Measurements from ENCODE around the gene ZMIZ1. TPM values are rescaled to one million over a fixed set of nuclear protein-coding genes. Genes with fewer than 3 reads are reported as not detected.
A peak's percentile ranks its signal among the peaks of the same experiment; 100 is the strongest.

The ZMIZ1 gene
- total RNA-seq, 1 donor from 2014 or later = 6.3 TPM

- no peak for FAIRE-seq
- H3K36me3 ChIP-seq (ENCODE audit: control insufficient read depth, insufficient read depth, low read length) = peaks cover 45% of the 10 kb centered on the region
- TF ChIP-seq, protein P1, sequence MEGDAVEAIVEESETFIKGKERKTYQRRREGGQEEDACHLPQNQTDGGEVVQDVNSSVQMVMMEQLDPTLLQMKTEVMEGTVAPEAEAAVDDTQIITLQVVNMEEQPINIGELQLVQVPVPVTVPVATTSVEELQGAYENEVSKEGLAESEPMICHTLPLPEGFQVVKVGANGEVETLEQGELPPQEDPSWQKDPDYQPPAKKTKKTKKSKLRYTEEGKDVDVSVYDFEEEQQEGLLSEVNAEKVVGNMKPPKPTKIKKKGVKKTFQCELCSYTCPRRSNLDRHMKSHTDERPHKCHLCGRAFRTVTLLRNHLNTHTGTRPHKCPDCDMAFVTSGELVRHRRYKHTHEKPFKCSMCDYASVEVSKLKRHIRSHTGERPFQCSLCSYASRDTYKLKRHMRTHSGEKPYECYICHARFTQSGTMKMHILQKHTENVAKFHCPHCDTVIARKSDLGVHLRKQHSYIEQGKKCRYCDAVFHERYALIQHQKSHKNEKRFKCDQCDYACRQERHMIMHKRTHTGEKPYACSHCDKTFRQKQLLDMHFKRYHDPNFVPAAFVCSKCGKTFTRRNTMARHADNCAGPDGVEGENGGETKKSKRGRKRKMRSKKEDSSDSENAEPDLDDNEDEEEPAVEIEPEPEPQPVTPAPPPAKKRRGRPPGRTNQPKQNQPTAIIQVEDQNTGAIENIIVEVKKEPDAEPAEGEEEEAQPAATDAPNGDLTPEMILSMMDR (IDR thresholded peaks at IDR 0.05; ENCODE audit: insufficient read depth, low read length, severe bottlenecking) = no peak
Observed at GRCh38 chr10:79292026-79292766, 223.4 kb downstream of the ZMIZ1 start.

DNA sequence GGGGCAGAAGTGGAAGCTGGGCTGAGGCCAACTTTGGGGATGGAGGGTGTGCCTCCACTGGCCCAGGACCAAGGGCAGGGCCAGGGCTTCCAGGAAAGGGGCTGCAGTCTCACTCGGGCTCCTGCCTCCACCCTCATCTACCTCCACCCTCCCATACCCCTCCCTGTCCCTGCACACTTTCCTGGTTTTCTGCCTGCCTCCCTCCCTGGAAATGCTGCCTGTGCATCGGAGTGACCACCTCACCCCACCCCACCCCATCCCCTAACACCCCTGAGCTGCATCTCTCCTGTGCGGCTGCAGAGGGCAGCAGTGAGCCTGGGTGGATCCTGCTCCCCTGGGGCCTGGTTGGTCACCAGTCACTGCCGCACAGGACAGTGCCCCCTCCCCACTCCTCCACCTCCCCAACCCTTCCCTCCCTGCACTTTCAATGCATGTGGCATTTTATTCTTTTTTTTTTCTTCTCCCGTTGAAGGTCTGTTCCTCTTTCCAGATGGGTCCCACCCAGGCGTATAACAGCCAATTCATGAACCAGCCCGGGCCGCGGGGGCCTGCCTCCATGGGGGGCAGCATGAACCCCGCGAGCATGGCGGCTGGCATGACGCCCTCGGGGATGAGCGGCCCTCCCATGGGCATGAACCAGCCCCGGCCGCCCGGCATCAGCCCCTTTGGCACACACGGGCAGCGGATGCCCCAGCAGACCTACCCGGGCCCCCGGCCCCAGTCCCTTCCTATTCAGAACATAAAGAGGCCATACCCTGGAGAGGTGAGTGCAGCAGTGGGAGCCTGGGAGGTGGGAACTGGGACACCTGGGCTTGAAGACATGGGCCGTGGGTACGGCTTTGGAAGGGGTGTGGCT lies 224.4 kb downstream of the ZMIZ1 start:
- TF ChIP-seq, protein P1 (IDR thresholded peaks at IDR 0.05; ENCODE audit: insufficient read depth, low read length, severe bottlenecking) = peak; percentile 63
- no peak for DNase-seq (ENCODE audit: low read depth)
- H3K36me3 ChIP-seq (ENCODE audit: control insufficient read depth, insufficient read depth, low read length) = peaks cover 44% of the 10 kb centered on the region
- H3K4me3 ChIP-seq (ENCODE audit: low read depth, low read length) = no peak overlapping the region
- H3K27me3 ChIP-seq (ENCODE audit: control insufficient read depth, insufficient read depth, low read length) = no peaks in the 10 kb centered on the region
- FAIRE-seq = no peak

More at GRCh38 chr10:79292026-79292766, 223.4 kb downstream of the ZMIZ1 start:
- Histone ChIP-seq H3K4me3 (ENCODE audit: low read depth, low read length) (no peak overlapping the region), H3K27me3 (ENCODE audit: control insufficient read depth, insufficient read depth, low read length) (no peaks in the 10 kb centered on the region)
- no peak for DNase-seq (ENCODE audit: low read depth)

- DNase-seq (ENCODE audit: low read depth) (peak; percentile 84), FAIRE-seq (peak; percentile 7)
- peaks cover 42% of the 10 kb centered on the region for H3K36me3 ChIP-seq (ENCODE audit: control insufficient read depth, insufficient read depth, low read length)
- no peak overlapping the region for H3K4me3 ChIP-seq (ENCODE audit: low read depth, low read length)
- H3K27me3 ChIP-seq (ENCODE audit: control insufficient read depth, insufficient read depth, low read length) = no peaks in the 10 kb centered on the region
- TF ChIP-seq, protein P1 (IDR thresholded peaks at IDR 0.05; ENCODE audit: insufficient read depth, low read length, severe bottlenecking) = no peak
Observed at GRCh38 chr10:79293841-79294581, 225.2 kb downstream of the ZMIZ1 start.

- peaks cover 47% of the 10 kb centered on the region for H3K36me3 ChIP-seq (ENCODE audit: control insufficient read depth, insufficient read depth, low read length)
- FAIRE-seq = peak; percentile 28
Observed at GRCh38 chr10:79295563-79295962, 226.8 kb downstream of the ZMIZ1 start.

DNA sequence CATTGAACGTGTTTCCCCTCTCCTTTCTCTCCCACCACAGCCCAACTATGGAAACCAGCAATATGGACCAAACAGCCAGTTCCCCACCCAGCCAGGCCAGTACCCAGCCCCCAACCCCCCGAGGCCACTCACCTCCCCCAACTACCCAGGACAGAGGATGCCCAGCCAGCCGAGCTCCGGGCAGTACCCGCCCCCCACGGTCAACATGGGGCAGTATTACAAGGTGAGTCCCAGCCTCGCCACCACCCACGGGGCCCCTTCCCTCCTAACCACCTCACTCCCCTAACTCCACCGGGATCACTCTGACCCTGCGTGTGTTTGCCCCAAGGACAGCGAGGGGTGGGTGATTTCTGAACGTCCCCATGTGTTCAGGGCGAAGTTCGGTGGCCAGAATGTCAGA lies 227.7 kb downstream of the ZMIZ1 start:
- Histone ChIP-seq H3K36me3 (ENCODE audit: control insufficient read depth, insufficient read depth, low read length) (peaks cover 54% of the 10 kb centered on the region), H3K27me3 (ENCODE audit: control insufficient read depth, insufficient read depth, low read length) (no peaks in the 10 kb centered on the region), H3K4me3 (ENCODE audit: low read depth, low read length) (no peak overlapping the region)
- TF ChIP-seq, protein P1 (IDR thresholded peaks at IDR 0.05; ENCODE audit: insufficient read depth, low read length, severe bottlenecking) = no peak
- FAIRE-seq (no peak), DNase-seq (ENCODE audit: low read depth) (no peak)

More at GRCh38 chr10:79295563-79295962, 226.8 kb downstream of the ZMIZ1 start:
- TF ChIP-seq, protein P1 (IDR thresholded peaks at IDR 0.05; ENCODE audit: insufficient read depth, low read length, severe bottlenecking) = no peak
- Histone ChIP-seq H3K4me3 (ENCODE audit: low read depth, low read length) (no peak overlapping the region), H3K27me3 (ENCODE audit: control insufficient read depth, insufficient read depth, low read length) (no peaks in the 10 kb centered on the region)
- DNase-seq (ENCODE audit: low read depth) = no peak

All from bronchial epithelial cell (primary cell).